ENCODE data around the gene PDHA1. TPM values are rescaled to one million over a fixed set of nuclear protein-coding genes. Genes with fewer than 3 reads are reported as not detected.
A peak's percentile ranks its signal among the peaks of the same experiment; 100 is the strongest.

The PDHA1 gene
- total and polyA plus RNA-seq, 9 of the 15 experiments (the other 6 are each of a cell fraction or from before 2014, with no cell fraction given): 352 to 882 (median 446) TPM

- TF ChIP-seq ZNF639 (CRISPR knock-in tag; conservative IDR thresholded peaks at IDR 0.05 in 1 of 2, IDR thresholded peaks at IDR 0.05 in 1 of 2): 0 out of 4 replicates have a peak, but pooled peaks of 1 of the 2 experiments have one; percentile 36
- TF ChIP-seq MAFK (IDR thresholded peaks at IDR 0.05; ENCODE audit: low read length): peak; percentile 26; the same call in 1 of the 2 replicates
- TF ChIP-seq TAL1 (IDR thresholded peaks at IDR 0.05): peak; percentile 56
- no peak for TF ChIP-seq HDAC3 (IDR thresholded peaks at IDR 0.05; ENCODE audit: borderline replicate concordance, partially characterized antibody)
- no peak for TF ChIP-seq RBM34 (IDR thresholded peaks at IDR 0.05; ENCODE audit: borderline replicate concordance, insufficient read depth, low read length)
- TF ChIP-seq SETDB1 (IDR thresholded peaks at IDR 0.05; ENCODE audit: low read length): no peak
- no peak for TF ChIP-seq DLX4 (CRISPR knock-in tag; IDR thresholded peaks at IDR 0.05)
- no peak for TF ChIP-seq NR2C1 (IDR thresholded peaks at IDR 0.05)
- TF ChIP-seq NR2C1 (tag; IDR thresholded peaks at IDR 0.05): peak; percentile 43; the same call in 1 of the 2 replicates
- TF ChIP-seq MNT (conservative IDR thresholded peaks at IDR 0.05): peak in 1 of 2 experiments; percentile 42; a peak in 1 of 4 replicates
- TF ChIP-seq OTX1 (CRISPR knock-in tag; IDR thresholded peaks at IDR 0.05): no peak
- TF ChIP-seq NR4A1 (CRISPR knock-in tag; IDR thresholded peaks at IDR 0.05): no peak
- no peak for TF ChIP-seq NR4A1 (tag; IDR thresholded peaks at IDR 0.05)
- no peak for TF ChIP-seq SMARCC2 (IDR thresholded peaks at IDR 0.05; ENCODE audit: low read depth)
- TF ChIP-seq MAFG (tag; conservative IDR thresholded peaks at IDR 0.05): peak; percentile 62; the same call in 1 of the 2 replicates
- TF ChIP-seq ZNF668 (CRISPR knock-in tag; IDR thresholded peaks at IDR 0.05): no peak
- no peak for TF ChIP-seq BRD4 (IDR thresholded peaks at IDR 0.05)
- TF ChIP-seq ELF2 (CRISPR knock-in tag; IDR thresholded peaks at IDR 0.05): no peak
Observed at GRCh38 chrX:19392703-19393102, 49.0 kb downstream of the PDHA1 start (continued).

Measured in K562 (cell line).